K562 (cell line): ENCODE results near the gene MLLT6. TPM values are rescaled to one million over a fixed set of nuclear protein-coding genes. Genes with fewer than 3 reads are reported as not detected.
A peak's percentile ranks its signal among the peaks of the same experiment; 100 is the strongest.

Experiments
- BACH1 ChIP-seq: fragments of 200-800 bp; sonication (Bioruptor generic); IDR thresholded peaks from 2 replicates; pipeline ENCODE4 v1.6.1; 2016; ENCODE audit warnings: missing genetic modification characterization, missing compliant biosample characterization
- BCOR ChIP-seq: fragments of 450-650 bp; IDR thresholded peaks from 2 replicates; pipeline ENCODE4 v1.6.1; 2016
- C11orf30 ChIP-seq: fragments of 450-650 bp; IDR thresholded peaks from 2 replicates; pipeline ENCODE4 v1.6.1; 2016; ENCODE audit warnings: low read depth, mild to moderate bottlenecking
- E2F6 ChIP-seq, 2 experiments: IDR thresholded peaks; 2 replicates each; pipeline ENCODE4 v1.6.1; 2011; ENCODE audit warnings: borderline replicate concordance in 1 of 2, control low read depth in 1 of 2, low read depth in 1 of 2, low read length in 1 of 2, mild to moderate bottlenecking in 1 of 2, mixed read lengths in 1 of 2, moderate library complexity in 1 of 2; ENCODE audit not compliant: insufficient read depth in 1 of 2, insufficient read length in 1 of 2, poor library complexity in 1 of 2, severe bottlenecking in 1 of 2; ENCODE audit errors: extremely low read depth in 1 of 2
- ELK1 ChIP-seq: sonication (generic); formaldehyde crosslinking; IDR thresholded peaks from 2 replicates; pipeline ENCODE4 v1.8.1; 2022; ENCODE audit warnings: missing genetic modification reagents
- EP400 ChIP-seq: fragments of 450-650 bp; IDR thresholded peaks from 2 replicates; pipeline ENCODE4 v1.6.1; 2017; ENCODE audit warnings: antibody characterized with exemption, mild to moderate bottlenecking, moderate library complexity
- ETS2 ChIP-seq: IDR thresholded peaks from 2 replicates; pipeline ENCODE4 v1.6.1; 2016; ENCODE audit warnings: borderline replicate concordance, missing genetic modification characterization, mild to moderate bottlenecking, moderate library complexity, missing compliant biosample characterization; ENCODE audit not compliant: poor library complexity, severe bottlenecking
- HMG20A ChIP-seq: fragments of 450-650 bp; formaldehyde crosslinking; conservative IDR thresholded peaks from 2 replicates; pipeline ENCODE4 v1.4.0; 2020; ENCODE audit warnings: mild to moderate bottlenecking, mixed read lengths
- HMGN3 ChIP-seq: IDR thresholded peaks from 2 replicates; pipeline ENCODE4 v1.6.1; 2011; ENCODE audit warnings: borderline replicate concordance, low read depth, mild to moderate bottlenecking, mixed read lengths, low read length; ENCODE audit not compliant: insufficient read length; ENCODE audit errors: extremely low read depth
- NONO ChIP-seq, 2 experiments: fragments of 200-400 bp in 1 of 2; fragments of 450-650 bp in 1 of 2; formaldehyde crosslinking in 1 of 2; IDR thresholded peaks; 2 replicates each; pipeline ENCODE4 v1.6.1; 2017; ENCODE audit warnings: low read depth in 2 of 2, mild to moderate bottlenecking in 2 of 2, moderate library complexity in 2 of 2, low read length in 1 of 2
- NR3C1 ChIP-seq: sonication (generic); formaldehyde crosslinking; IDR thresholded peaks from 2 replicates; pipeline ENCODE4 v1.8.1; 2022; ENCODE audit warnings: missing genetic modification reagents
- PATZ1 ChIP-seq: fragments of 250-450 bp; sonication (Bioruptor Pico); IDR thresholded peaks from 2 replicates; pipeline ENCODE4 v1.5.0; 2020; ENCODE audit warnings: mild to moderate bottlenecking, borderline replicate concordance
- PCBP1 ChIP-seq: fragments of 200-400 bp; formaldehyde crosslinking; IDR thresholded peaks from 2 replicates; pipeline ENCODE4 v1.6.1; 2018; ENCODE audit warnings: mild to moderate bottlenecking, low read depth, low read length; ENCODE audit not compliant: poor library complexity, severe bottlenecking
- RBFOX2 ChIP-seq: fragments of 200-400 bp; formaldehyde crosslinking; IDR thresholded peaks from 2 replicates; pipeline ENCODE4 v1.6.1; 2017; ENCODE audit warnings: low read depth, mild to moderate bottlenecking, low read length, moderate library complexity
- RCOR1 ChIP-seq, 2 experiments: IDR thresholded peaks; 2 replicates each; pipeline ENCODE4 v1.6.1; 2012; ENCODE audit warnings: low read depth in 2 of 2, low read length in 2 of 2, borderline replicate concordance in 1 of 2, improper control_type of control experiment in 1 of 2
- TAF9B ChIP-seq: fragments of 450-650 bp; IDR thresholded peaks from 2 replicates; pipeline ENCODE4 v1.6.1; 2018; ENCODE audit warnings: mild to moderate bottlenecking; ENCODE audit not compliant: partially characterized antibody
- ZFX ChIP-seq: sonication (generic); formaldehyde crosslinking; IDR thresholded peaks from 2 replicates; pipeline ENCODE4 v1.8.0; 2022; ENCODE audit warnings: mild to moderate bottlenecking, missing genetic modification reagents, moderate library complexity
- ZKSCAN3 ChIP-seq: fragments of 250-450 bp; sonication (Bioruptor Pico); IDR thresholded peaks from 2 replicates; pipeline ENCODE4 v1.4.0; 2020
- ZNF224 ChIP-seq: sonication (generic); formaldehyde crosslinking; IDR thresholded peaks from 2 replicates; pipeline ENCODE4 v1.8.0; 2022; ENCODE audit warnings: mild to moderate bottlenecking, missing genetic modification reagents
- ZNF316 ChIP-seq: fragments of 450-650 bp; IDR thresholded peaks from 2 replicates; pipeline ENCODE4 v1.6.1; 2016
- ZNF717 ChIP-seq: fragments of 250-450 bp; sonication (Bioruptor Pico); IDR thresholded peaks from 2 replicates; pipeline ENCODE4 v1.5.0; 2021
- polyA plus RNA-seq, 8 experiments: library from polyadenylated mRNA; depleted of rRNA in 4 of 8; stranded (reverse) in 5 of 8; unstranded in 3 of 8; fragments of >200 nt; fragmentation: Nextera tagmentation in 2 of 8; fragmentation: Illumina TruSeq in 1 of 8; extraction: Ambion mirVana in 2 of 8; extraction: Trizol in 1 of 8; gene quantifications; 2 replicates each; pipeline versions ENCODE4 v1.2.1 to v1.2.3, GENCODE V29; 2011 to 2014; ENCODE audit warnings: inconsistent platforms in 1 of 8, missing spikeins in 1 of 8
- total RNA-seq, 7 experiments: library from RNA; depleted of rRNA in 6 of 7; stranded (reverse); fragments of >200 nt in 6 of 7; fragmentation: Illumina TruSeq in 2 of 7; extraction: Trizol in 2 of 7; gene quantifications; 2 replicates each; pipeline versions ENCODE4 v1.2.1 to v1.2.3, GENCODE V29; 2011 to 2021; ENCODE audit warnings: low replicate concordance in 1 of 7

MLLT6 gene
- total and polyA plus RNA-seq, 9 of the 15 experiments (the other 6 are each of a cell fraction or from before 2014, with no cell fraction given) = 3.1 to 71.7 (median 30.0) TPM

- no peak for TF ChIP-seq ETS2
- TF ChIP-seq EP400 = no peak
- TF ChIP-seq TAF9B = no peak
- peak in 1 of 2 experiments; percentile 22 for TF ChIP-seq E2F6 (IDR thresholded peaks at IDR 0.05; ENCODE audit: borderline replicate concordance in 1 of 2, extremely low read depth in 1 of 2, insufficient read depth in 1 of 2, insufficient read length in 1 of 2, low read depth in 1 of 2, low read length in 1 of 2, poor library complexity in 1 of 2, severe bottlenecking in 1 of 2)
- TF ChIP-seq C11orf30 = no peak
- 0 out of 2 replicates have a peak, but pooled peaks have one; percentile 26 for TF ChIP-seq ZFX
- no peak for TF ChIP-seq BACH1 (tag)
- no peak for TF ChIP-seq NR3C1 (CRISPR knock-in tag)
- no peak for TF ChIP-seq BCOR
- TF ChIP-seq HMG20A (CRISPR knock-in tag) = no peak
- TF ChIP-seq ZNF717 = no peak
- peak; percentile 48 for TF ChIP-seq PCBP1
- no peak for TF ChIP-seq ZNF316
- peak; percentile 38 for TF ChIP-seq HMGN3
- TF ChIP-seq RBFOX2 = 0 out of 2 replicates have a peak, but pooled peaks have one; percentile 8
- no peak for TF ChIP-seq PATZ1
- no peak for TF ChIP-seq ZKSCAN3 (CRISPR knock-in tag)
- no peak for TF ChIP-seq ZNF224 (CRISPR knock-in tag)
- no peak for TF ChIP-seq RCOR1 (IDR thresholded peaks at IDR 0.05; ENCODE audit: borderline replicate concordance in 1 of 2, low read depth in 2 of 2, low read length in 2 of 2)
- no peak for TF ChIP-seq ELK1 (CRISPR knock-in tag)
- no peak for TF ChIP-seq NONO (IDR thresholded peaks at IDR 0.05; ENCODE audit: low read depth in 2 of 2, low read length in 1 of 2)
Measured at GRCh38 chr17:38719289-38719942, 14.3 kb downstream of the MLLT6 start (continued).
